AG04449 (cell line): ENCODE measurements around the gene GALR3.

ENCODE experiments used
- CTCF ChIA-PET: fragments of 350-600 bp; formaldehyde crosslinking; extraction: SDS; loops from one replicate; lab custom pipeline; 2021; ENCODE audit warnings: antibody characterized with exemption; lab: Yijun Ruan, JAX
- POLR2A ChIA-PET: fragments of 400-600, 350-600 bp; formaldehyde crosslinking; extraction: SDS; loops from one replicate; lab custom pipeline; 2020; ENCODE audit warnings: antibody characterized with exemption, inconsistent platforms; lab: Yijun Ruan, JAX
- DNase-seq: peaks from one replicate; pipeline ENCODE4 v3.0.0-alpha.2; 2010; ENCODE audit warnings: low read depth, low spot score
- H3K4me3 ChIP-seq: 2 replicates; pipeline ENCODE4 v1.5.1; 2011; ENCODE audit warnings: low read depth, mild to moderate bottlenecking, control low read depth, low read length
- CTCF ChIP-seq: IDR thresholded peaks from one replicate; pipeline ENCODE4 v1.5.1; 2011; ENCODE audit warnings: mild to moderate bottlenecking, moderate library complexity, low read length, control low read depth, inconsistent platforms; ENCODE audit not compliant: insufficient read depth; ENCODE audit errors: missing control alignments

GALR3 gene

GRCh38 chr22:37827056-37827455 lies 3.9 kb downstream of the GALR3 start:
- no peak for TF ChIP-seq CTCF
- POLR2A ChIA-PET = interaction anchor here (0.7 to 2.6 kb wide), 2 partner anchors 9 to 29 kb away, joined by 3 to 8 read pairs; no protein-coding TSS in a partner anchor
- no peak for DNase-seq

GRCh38 chr22:37830093-37830842 lies 7.1 kb downstream of the GALR3 start:
- no peak overlapping the region for H3K4me3 ChIP-seq
- POLR2A ChIA-PET = interaction anchor here (0.6 kb wide), 1 partner anchor 14 kb away, joined by 3 read pairs; the partner anchor contains the start of gene ANKRD54
- CTCF ChIA-PET = interaction anchor here (6.0 kb wide), 1 partner anchor 12 kb away, joined by 55 read pairs; no protein-coding TSS in a partner anchor
- no peak for TF ChIP-seq CTCF
- DNase-seq = no peak

More at GRCh38 chr22:37827056-37827455, 3.9 kb downstream of the GALR3 start:
- CTCF ChIA-PET = interaction anchor here (0.6 to 6.0 kb wide), 2 partner anchors 9 to 49 kb away, joined by 3 to 55 read pairs; no protein-coding TSS in a partner anchor
- no peak overlapping the region for H3K4me3 ChIP-seq

GRCh38 chr22:37831472-37831871 lies 8.3 kb downstream of the GALR3 start:
- CTCF ChIA-PET = interaction anchor here (1.6 to 3.0 kb wide), 2 partner anchors 12 to 14 kb away, joined by 4 to 14 read pairs; no protein-coding TSS in a partner anchor
- POLR2A ChIA-PET = no interaction called here
- no peak for TF ChIP-seq CTCF
- H3K4me3 ChIP-seq = no peak overlapping the region
- DNase-seq = no peak

- no peak for DNase-seq
- no peak for TF ChIP-seq CTCF
- no peak overlapping the region for H3K4me3 ChIP-seq
- POLR2A ChIA-PET = no interaction called here
- CTCF ChIA-PET = interaction anchor here (0.9 to 3.0 kb wide), 4 partner anchors 13 to 32 kb away, joined by 3 to 14 read pairs (median 4); no protein-coding TSS in a partner anchor
Measured at GRCh38 chr22:37832022-37832857, 9.1 kb downstream of the GALR3 start.

- ChIA-PET CTCF (interaction anchor here (0.7 to 8.3 kb wide), 4 partner anchors 15 to 92 kb away, joined by 3 to 65 read pairs (median 6); no protein-coding TSS in a partner anchor), POLR2A (interaction anchor here (0.6 kb wide), 1 partner anchor 18 kb away, joined by 3 read pairs; no protein-coding TSS in a partner anchor)
- no peak for TF ChIP-seq CTCF
- no peak for DNase-seq
- H3K4me3 ChIP-seq = no peak overlapping the region
Measured at GRCh38 chr22:37842015-37842793, 19.0 kb downstream of the GALR3 start.
